ENCODE measurements around the gene LRRC45. TPM values are rescaled to one million over a fixed set of nuclear protein-coding genes. Genes with fewer than 3 reads are reported as not detected.

LRRC45 gene
- total RNA-seq, 2 donors from 2014 or later = 22.2 to 24.1 TPM

DNA sequence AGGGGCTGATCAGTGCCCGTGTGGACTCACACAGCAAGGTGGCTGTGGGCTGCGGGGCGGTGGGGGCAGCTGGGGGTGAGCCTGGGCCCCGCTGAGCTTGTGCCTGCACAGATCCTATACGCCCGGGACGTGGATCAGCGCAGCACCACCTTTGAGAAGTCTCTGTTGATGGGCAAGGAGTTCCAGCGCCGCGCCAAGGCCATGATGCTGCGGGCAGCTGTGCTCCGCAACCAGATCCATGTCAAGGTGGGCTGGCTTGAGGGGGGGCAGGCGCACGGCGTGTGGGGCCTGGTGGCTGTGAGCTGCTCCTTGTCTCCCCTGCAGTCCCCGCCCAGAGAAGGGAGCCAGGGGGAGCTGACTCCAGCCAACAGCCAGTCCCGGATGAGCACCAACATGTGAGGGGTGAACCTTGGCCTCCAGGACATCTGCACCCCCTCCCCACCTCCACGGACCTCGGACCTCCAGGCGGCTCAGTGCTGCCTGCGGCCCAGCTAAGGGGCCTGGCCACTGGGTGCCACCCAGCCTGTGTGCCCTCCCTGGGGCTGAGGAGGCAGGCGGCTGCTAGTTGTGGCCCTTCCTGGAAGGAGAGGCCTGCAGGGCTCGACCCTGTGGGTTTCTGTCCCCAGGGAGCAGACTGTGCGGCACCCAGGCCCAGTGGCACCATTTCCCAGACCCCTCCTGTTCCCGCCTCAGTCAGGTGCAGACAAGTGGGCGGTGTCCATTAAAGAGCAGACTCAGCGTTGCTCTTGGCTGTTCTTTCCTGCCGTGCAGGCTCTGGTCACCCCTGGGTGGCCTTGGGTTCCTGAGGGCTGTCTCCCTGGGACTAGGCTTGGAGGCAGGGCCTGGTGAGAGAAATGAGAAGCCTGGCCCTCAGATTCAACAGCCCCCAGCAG, 33.9 kb downstream of the LRRC45 start:
- Histone ChIP-seq H3K9me3 (no peaks in the 10 kb centered on the region), H3K4me1 (replicated peaks) (peaks cover 23% of the 10 kb centered on the region), H3K27me3 (replicated peaks; ENCODE audit: insufficient read depth) (no peaks in the 10 kb centered on the region), H3K36me3 (peaks cover 14 to 40% of the 10 kb centered on the region in 2 donors), H3K27ac (no peak overlapping the region), H3K4me3 (no peak overlapping the region)
- no peak for DNase-seq (ENCODE audit: low spot score)
- intact Hi-C loops (cut with DNase I) = no loop called here
- 76% methylated on average over 27 of the region's 29 CpGs for WGBS
- no peak for TF ChIP-seq POLR2AphosphoS5 (IDR thresholded peaks at IDR 0.05)
- TF ChIP-seq, protein P1, sequence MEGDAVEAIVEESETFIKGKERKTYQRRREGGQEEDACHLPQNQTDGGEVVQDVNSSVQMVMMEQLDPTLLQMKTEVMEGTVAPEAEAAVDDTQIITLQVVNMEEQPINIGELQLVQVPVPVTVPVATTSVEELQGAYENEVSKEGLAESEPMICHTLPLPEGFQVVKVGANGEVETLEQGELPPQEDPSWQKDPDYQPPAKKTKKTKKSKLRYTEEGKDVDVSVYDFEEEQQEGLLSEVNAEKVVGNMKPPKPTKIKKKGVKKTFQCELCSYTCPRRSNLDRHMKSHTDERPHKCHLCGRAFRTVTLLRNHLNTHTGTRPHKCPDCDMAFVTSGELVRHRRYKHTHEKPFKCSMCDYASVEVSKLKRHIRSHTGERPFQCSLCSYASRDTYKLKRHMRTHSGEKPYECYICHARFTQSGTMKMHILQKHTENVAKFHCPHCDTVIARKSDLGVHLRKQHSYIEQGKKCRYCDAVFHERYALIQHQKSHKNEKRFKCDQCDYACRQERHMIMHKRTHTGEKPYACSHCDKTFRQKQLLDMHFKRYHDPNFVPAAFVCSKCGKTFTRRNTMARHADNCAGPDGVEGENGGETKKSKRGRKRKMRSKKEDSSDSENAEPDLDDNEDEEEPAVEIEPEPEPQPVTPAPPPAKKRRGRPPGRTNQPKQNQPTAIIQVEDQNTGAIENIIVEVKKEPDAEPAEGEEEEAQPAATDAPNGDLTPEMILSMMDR (IDR thresholded peaks at IDR 0.05) = no peak

DNA sequence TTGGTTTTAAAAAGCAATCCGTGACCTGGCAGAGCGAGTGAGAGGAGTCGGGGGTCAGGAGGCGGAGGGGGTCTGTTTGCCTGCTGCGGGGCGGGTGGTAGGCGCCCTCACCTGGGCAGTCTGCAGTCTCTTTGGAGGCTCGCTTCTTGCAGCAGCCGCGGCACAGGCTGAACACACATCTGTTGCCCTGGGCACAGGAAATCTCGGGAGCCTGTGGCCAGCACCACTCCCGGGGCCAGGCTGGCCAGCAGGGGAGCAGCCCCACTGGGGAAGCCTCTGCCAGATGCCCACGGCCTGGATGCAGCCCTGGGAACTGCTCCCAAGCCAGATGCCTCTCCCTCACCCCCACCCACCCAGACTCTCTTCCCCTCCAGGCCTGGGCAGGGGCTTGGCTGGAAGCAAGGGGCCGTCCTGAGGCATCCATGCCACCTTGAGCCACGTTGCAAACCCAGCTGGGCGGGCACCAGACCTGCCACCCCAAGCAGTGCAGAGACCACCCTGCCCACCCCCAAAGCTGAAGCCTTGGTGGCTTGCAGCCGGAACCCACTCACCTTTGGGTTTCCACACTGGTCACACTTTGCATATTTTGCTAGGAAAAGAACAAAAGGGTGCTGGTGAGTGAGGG, 35.2 kb downstream of the LRRC45 start:
- 70% methylated on average over 17 of the region's 17 CpGs for WGBS
- intact Hi-C loops (cut with DNase I) = no loop called here
- no peak for DNase-seq (ENCODE audit: low spot score)
- TF ChIP-seq POLR2AphosphoS5 (IDR thresholded peaks at IDR 0.05) = no peak
- Histone ChIP-seq H3K4me3 (no peak overlapping the region), H3K4me1 (replicated peaks) (peaks cover 18% of the 10 kb centered on the region), H3K27ac (peak overlapping the region in 1 of 2 donors; percentile 28), H3K9me3 (no peaks in the 10 kb centered on the region), H3K27me3 (replicated peaks; ENCODE audit: insufficient read depth) (no peaks in the 10 kb centered on the region), H3K36me3 (peaks cover 14 to 40% of the 10 kb centered on the region in 2 donors)

DNA sequence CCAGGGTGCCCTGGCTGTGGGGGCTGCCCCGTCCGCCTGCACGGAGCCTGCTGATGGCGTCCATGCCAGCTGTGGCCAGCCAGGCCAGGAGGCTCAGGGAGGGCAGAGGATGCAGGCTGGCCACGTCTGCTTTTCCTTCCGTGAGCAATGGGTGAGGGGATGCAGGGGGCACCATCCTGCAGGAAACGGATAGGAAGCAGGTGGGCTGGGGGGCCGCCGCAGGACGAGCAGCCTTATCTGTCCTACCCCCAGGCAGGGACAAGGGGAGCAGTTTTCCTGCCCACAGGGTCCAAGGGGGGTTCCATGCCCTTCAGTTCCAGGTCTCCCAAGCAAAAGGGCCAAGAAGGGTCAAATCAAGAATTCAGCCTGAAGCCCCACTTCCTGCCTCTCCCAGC, 35.7 kb downstream of the LRRC45 start:
- 77% methylated on average over 10 of the region's 10 CpGs for WGBS
- H3K27me3 ChIP-seq (replicated peaks; ENCODE audit: insufficient read depth) = no peaks in the 10 kb centered on the region
- no peak for DNase-seq (ENCODE audit: low spot score)
- peak overlapping the region in 1 of 2 donors; percentile 35 for H3K27ac ChIP-seq
- H3K36me3 ChIP-seq = peaks cover 14 to 40% of the 10 kb centered on the region in 2 donors
- no peaks in the 10 kb centered on the region for H3K9me3 ChIP-seq
- H3K4me1 ChIP-seq (replicated peaks) = peaks cover 17% of the 10 kb centered on the region
- intact Hi-C loops (cut with DNase I) = no loop called here
- no peak overlapping the region for H3K4me3 ChIP-seq
- no peak for TF ChIP-seq POLR2A (IDR thresholded peaks at IDR 0.05)
- TF ChIP-seq POLR2AphosphoS5 (IDR thresholded peaks at IDR 0.05) = no peak
- TF ChIP-seq, protein P1 (IDR thresholded peaks at IDR 0.05) = no peak

DNA sequence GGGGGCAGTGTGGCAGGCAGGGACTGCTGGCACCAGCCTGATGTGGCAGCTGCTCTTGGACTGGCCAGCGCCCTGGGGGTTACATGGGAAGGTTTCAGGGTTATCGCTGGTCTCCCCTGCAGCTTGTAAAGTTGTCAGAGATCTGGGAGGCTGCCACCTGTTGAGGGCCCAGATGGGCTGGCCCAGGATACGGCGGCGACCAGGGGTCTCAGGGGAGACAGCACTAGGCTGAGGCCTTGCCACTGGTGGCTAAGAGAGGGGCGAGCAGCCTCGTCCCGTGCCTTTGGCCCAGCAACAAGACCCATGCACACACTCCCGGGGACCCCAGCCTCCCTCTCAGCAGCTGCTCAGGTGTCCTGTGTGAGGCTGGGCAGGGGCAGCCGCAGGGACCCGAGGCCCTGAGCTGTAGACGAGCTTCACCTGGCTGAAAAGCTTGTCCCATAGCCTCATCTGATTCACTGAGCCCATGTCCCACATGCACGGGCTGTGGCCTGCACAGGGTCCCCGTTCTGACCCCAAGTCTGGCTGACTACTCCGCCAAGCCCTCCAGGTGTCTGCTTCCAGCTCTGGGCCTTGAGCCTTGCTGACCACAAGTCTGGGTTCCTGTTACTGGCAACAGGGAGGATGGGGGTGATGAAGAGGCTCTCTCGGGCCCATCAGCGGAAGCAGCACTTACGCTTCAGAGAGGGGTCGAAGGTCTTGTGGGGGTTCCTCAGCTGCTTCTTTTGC, 36.3 kb downstream of the LRRC45 start:
- intact Hi-C loops (cut with DNase I) = no loop called here
- H3K36me3 ChIP-seq = peaks cover 11 to 34% of the 10 kb centered on the region in 2 donors

More for the DNA sequence above, 36.3 kb downstream of the LRRC45 start:
- 72% methylated on average over 19 of the region's 19 CpGs for WGBS
- TF ChIP-seq POLR2A (IDR thresholded peaks at IDR 0.05) (no peak), POLR2AphosphoS5 (IDR thresholded peaks at IDR 0.05) (no peak)
- TF ChIP-seq, protein P1 (IDR thresholded peaks at IDR 0.05) = no peak
- DNase-seq (ENCODE audit: low spot score) = no peak
- peak overlapping the region in 1 of 2 donors; percentile 35 for H3K27ac ChIP-seq
- H3K4me3 ChIP-seq = no peak overlapping the region
- peaks cover 18% of the 10 kb centered on the region for H3K4me1 ChIP-seq (replicated peaks)
- H3K9me3 ChIP-seq = no peaks in the 10 kb centered on the region
- no peaks in the 10 kb centered on the region for H3K27me3 ChIP-seq (replicated peaks; ENCODE audit: insufficient read depth)

Measured in prostate gland (tissue), 2 donors.